ENCODE measurements around the gene ANKRD2. TPM values are rescaled to one million over a fixed set of nuclear protein-coding genes. Genes with fewer than 3 reads are reported as not detected.

The ANKRD2 gene
- not detected in 2 replicates for total RNA-seq (2013; cell fraction: nucleolus; rRNA removed)
- 0.11 and 0.23 TPM in 2 replicates for total RNA-seq (2014; rRNA removed)
- total RNA-seq (2014; rRNA removed; fragmentation: Illumina TruSeq; extraction: Trizol), result not detected in 2 replicates
- not detected in 2 replicates for total RNA-seq (2021)
- polyA plus RNA-seq (2011; ENCODE audit: low read depth), result not detected
- 0.14 and 0.18 TPM in 2 replicates for polyA plus RNA-seq (2011; rRNA removed)
- 0.13 and 0.25 TPM in 2 replicates for polyA plus RNA-seq (2011; cell fraction: cytosol; rRNA removed)
- 0.15 and 0.19 TPM in 2 replicates for polyA plus RNA-seq (2011; cell fraction: nucleus; rRNA removed)
- not detected in 2 replicates for polyA plus RNA-seq (2012)
- polyA plus RNA-seq (2014; fragmentation: Illumina TruSeq; extraction: Trizol), result not detected in 2 replicates
- polyA plus RNA-seq (2014; fragmentation: Nextera tagmentation; extraction: Ambion mirVana), result not detected
- 0.08 TPM in 1 of 2 replicates, not detected in the other for polyA plus RNA-seq (2014; rRNA removed)
- not detected for polyA plus RNA-seq (2016; fragmentation: Nextera tagmentation; extraction: Ambion mirVana)
- polyA minus RNA-seq (2011; rRNA and poly(A)+ RNA removed), result not detected in 2 replicates
- polyA minus RNA-seq (2011; cell fraction: cytosol; rRNA and poly(A)+ RNA removed), result not detected in 2 replicates
- polyA minus RNA-seq (2011; cell fraction: nucleus; rRNA and poly(A)+ RNA removed), result not detected in 2 replicates
- percentile 23 among the genes with signal in this experiment for Bru-seq, nascent RNA
- BruChase-seq, experiment 1, labeled RNA remaining after a 6-hour chase, result percentile 20 among the genes with signal in this experiment
- BruChase-seq, experiment 2, labeled RNA remaining after a 2-hour chase, result percentile 14 among the genes with signal in this experiment
- long read RNA-seq, experiment 1, result 0 reads
- long read RNA-seq, experiment 2, partial matches to known transcripts, result 1 of 1 reads
- long read RNA-seq, experiment 2, other reads (novel, unspliced or antisense), result 0 of 1 reads

DNA sequence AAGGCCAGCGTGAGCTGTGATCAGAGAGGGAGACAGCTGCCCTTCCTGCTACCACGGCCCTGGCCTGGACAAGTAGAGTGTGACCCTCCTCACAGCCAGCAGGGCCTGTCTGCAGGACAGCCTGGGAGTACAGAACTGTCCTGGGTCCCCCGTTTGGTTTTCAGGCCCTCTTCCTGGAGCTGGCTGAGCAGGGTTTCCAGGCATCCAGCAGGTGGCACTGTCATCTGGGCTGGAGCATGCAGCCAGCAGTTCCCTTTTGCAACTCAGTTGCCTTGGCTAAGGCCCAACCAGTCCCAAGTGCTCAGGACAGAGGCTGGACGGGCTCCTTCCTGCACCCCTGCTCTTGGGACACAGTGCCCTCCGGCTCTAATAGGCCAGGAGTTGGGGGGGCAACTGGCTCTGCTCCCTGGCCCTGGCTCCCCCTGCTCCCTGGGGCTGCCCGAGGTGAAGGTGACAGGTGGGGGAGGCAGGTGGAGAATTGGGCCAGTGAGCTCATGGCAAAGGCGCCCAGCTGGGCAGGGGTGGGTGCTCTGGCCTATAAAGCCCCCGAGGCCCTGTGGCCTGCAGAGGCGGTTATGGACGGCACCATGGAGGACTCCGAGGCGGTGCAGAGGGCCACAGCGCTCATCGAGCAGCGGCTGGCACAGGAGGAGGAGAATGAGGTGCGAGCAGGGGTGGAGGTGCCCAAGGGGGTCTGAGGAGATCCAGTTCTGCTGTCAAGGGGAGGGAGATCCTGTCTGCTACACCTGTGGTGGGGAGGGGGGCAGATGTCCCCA, at the start of gene ANKRD2:
TSS of gene ANKRD2 (plus strand) at position 566 of the 776 bp plus-strand sequence. CDS start at position 576, 10 bp downstream.
- SMC1A ChIA-PET (ENCODE audit: uncharacterized antibody, unreplicated experiment), result interaction anchor here (0.8 to 1.9 kb wide), 8 partner anchors 9 to 160 kb away, joined by 3 to 9 read pairs (median 4); partner anchors contain the start of gene HOGA1
- peak; percentile 76 for FAIRE-seq
- TF ChIP-seq CHD2 (IDR thresholded peaks at IDR 0.05; ENCODE audit: borderline replicate concordance, low read depth, low read length) (no peak), MAX (IDR thresholded peaks at IDR 0.05; ENCODE audit: low read depth, low read length) (0 out of 2 replicates have a peak, but pooled peaks have one; percentile 29), MYB (IDR thresholded peaks at IDR 0.05; ENCODE audit: borderline replicate concordance, low read depth, low read length) (no peak), TBL1XR1 (IDR thresholded peaks at IDR 0.05; ENCODE audit: low read depth, low read length) (no peak), SMC3 (IDR thresholded peaks at IDR 0.05; ENCODE audit: borderline replicate concordance, low read length) (peak; percentile 81), SUZ12 (IDR thresholded peaks at IDR 0.05; ENCODE audit: unreplicated experiment) (no peak), TCF7 (IDR thresholded peaks at IDR 0.05; ENCODE audit: borderline replicate concordance) (no peak), HDGF (IDR thresholded peaks at IDR 0.05) (0 out of 2 replicates have a peak, but pooled peaks have one; percentile 75), RAD21 (IDR thresholded peaks at IDR 0.05; ENCODE audit: insufficient read depth, low read depth, low read length) (peak; percentile 73), ATF7 (IDR thresholded peaks at IDR 0.05; ENCODE audit: low read depth) (no peak), MTA3 (IDR thresholded peaks at IDR 0.05; ENCODE audit: borderline replicate concordance, low read length) (no peak), FOXK2 (IDR thresholded peaks at IDR 0.05) (no peak), ZNF207 (IDR thresholded peaks at IDR 0.05; ENCODE audit: borderline replicate concordance) (0 out of 2 replicates have a peak, but pooled peaks have one; percentile 57), TAF1 (IDR thresholded peaks at IDR 0.05; ENCODE audit: borderline replicate concordance, low read depth, low read length) (no peak)
- TF ChIP-seq, protein P1, sequence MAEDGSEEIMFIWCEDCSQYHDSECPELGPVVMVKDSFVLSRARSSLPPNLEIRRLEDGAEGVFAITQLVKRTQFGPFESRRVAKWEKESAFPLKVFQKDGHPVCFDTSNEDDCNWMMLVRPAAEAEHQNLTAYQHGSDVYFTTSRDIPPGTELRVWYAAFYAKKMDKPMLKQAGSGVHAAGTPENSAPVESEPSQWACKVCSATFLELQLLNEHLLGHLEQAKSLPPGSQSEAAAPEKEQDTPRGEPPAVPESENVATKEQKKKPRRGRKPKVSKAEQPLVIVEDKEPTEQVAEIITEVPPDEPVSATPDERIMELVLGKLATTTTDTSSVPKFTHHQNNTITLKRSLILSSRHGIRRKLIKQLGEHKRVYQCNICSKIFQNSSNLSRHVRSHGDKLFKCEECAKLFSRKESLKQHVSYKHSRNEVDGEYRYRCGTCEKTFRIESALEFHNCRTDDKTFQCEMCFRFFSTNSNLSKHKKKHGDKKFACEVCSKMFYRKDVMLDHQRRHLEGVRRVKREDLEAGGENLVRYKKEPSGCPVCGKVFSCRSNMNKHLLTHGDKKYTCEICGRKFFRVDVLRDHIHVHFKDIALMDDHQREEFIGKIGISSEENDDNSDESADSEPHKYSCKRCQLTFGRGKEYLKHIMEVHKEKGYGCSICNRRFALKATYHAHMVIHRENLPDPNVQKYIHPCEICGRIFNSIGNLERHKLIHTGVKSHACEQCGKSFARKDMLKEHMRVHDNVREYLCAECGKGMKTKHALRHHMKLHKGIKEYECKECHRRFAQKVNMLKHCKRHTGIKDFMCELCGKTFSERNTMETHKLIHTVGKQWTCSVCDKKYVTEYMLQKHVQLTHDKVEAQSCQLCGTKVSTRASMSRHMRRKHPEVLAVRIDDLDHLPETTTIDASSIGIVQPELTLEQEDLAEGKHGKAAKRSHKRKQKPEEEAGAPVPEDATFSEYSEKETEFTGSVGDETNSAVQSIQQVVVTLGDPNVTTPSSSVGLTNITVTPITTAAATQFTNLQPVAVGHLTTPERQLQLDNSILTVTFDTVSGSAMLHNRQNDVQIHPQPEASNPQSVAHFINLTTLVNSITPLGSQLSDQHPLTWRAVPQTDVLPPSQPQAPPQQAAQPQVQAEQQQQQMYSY (CRISPR knock-in tag; IDR thresholded peaks at IDR 0.05), result no peak

More for the DNA sequence above, at the start of gene ANKRD2:
- no peak for DNase-seq (ENCODE audit: low read depth, low spot score)
- H3K27me3 ChIP-seq (replicated peaks in 1 of 2; ENCODE audit: control insufficient read depth in 2 of 2, insufficient read depth in 2 of 2, low read length in 1 of 2), result no peaks in the 10 kb centered on the region
- ChIA-PET RAD21 (ENCODE audit: unreplicated experiment) (interaction anchor here (0.9 to 2.3 kb wide), 11 partner anchors 14 to 129 kb away, joined by 3 to 8 read pairs (median 3); partner anchors contain the start of gene AVPI1), POLR2A (interaction anchor here (0.6 kb wide), 1 partner anchor 62 kb away, joined by 5 read pairs; no protein-coding TSS in a partner anchor), CTCF (interaction anchor here (0.6 to 3.9 kb wide), 30 partner anchors 10 to 159 kb away, joined by 3 to 29 read pairs (median 4); partner anchors contain the start of genes AVPI1 and HOGA1)
- H3K27ac ChIP-seq (ENCODE audit: control insufficient read depth, insufficient read depth), result no peak within 1 kb of the TSS
- no peak within 1 kb of the TSS for H3K4me3 ChIP-seq
- no peak within 1 kb of the TSS for H3K4me2 ChIP-seq (ENCODE audit: control insufficient read depth, insufficient read depth)
- intact Hi-C loops (cut with micrococcal nuclease; ENCODE audit: unreplicated experiment) (loop anchor here (1.0 to 2.0 kb wide), 2 partner anchors 40 to 158 kb away; no protein-coding TSS in a partner anchor), in situ Hi-C loops (cut with MboI) (no loop called here)
- H4K20me1 ChIP-seq (ENCODE audit: control insufficient read depth, insufficient read depth), result no peaks in the 10 kb centered on the region
- 55% methylated on average over 16 of the region's 16 CpGs for WGBS (ENCODE audit: insufficient coverage, insufficient replicate concordance, low lambda C conversion rate, missing lambda C conversion rate)
- no peaks in the 10 kb centered on the region for H3K9me3 ChIP-seq (replicated peaks; ENCODE audit: control insufficient read depth, insufficient read depth, low read length)
- no TSS peak for BruUV-seq (replicated peaks)
- H2AFZ ChIP-seq (ENCODE audit: control insufficient read depth, low read depth, low read length), result no peak within 1 kb of the TSS
- H3K79me2 ChIP-seq (ENCODE audit: control insufficient read depth, insufficient read depth, low read length), result no peaks in the 10 kb centered on the region
- peak; percentile 97 for ATAC-seq
- H3K9ac ChIP-seq (ENCODE audit: control insufficient read depth, insufficient read depth, low read length), result no peak within 1 kb of the TSS
- H3K36me3 ChIP-seq (ENCODE audit: control insufficient read depth in 2 of 2, insufficient read depth in 2 of 2, low read length in 1 of 2), result no peaks in the 10 kb centered on the region
- H3K4me1 ChIP-seq (ENCODE audit: control insufficient read depth, insufficient read depth, low read length), result no peaks in the 10 kb centered on the region

Data from GM12878 (cell line).